HepG2 (cell line): Measurements from ENCODE around the gene C4orf46.

ENCODE experiments used
- ZBTB2 ChIP-seq: sonication (generic); formaldehyde crosslinking; IDR thresholded peaks from 2 replicates; pipeline ENCODE4 v1.8.0; 2022; ENCODE audit warnings: low read depth, missing genetic modification reagents
- TF ChIP-seq, protein P1 (sequence below): sonication (generic); formaldehyde crosslinking; IDR thresholded peaks from 2 replicates; pipeline ENCODE4 v1.4.0; 2020; ENCODE audit warnings: missing genetic modification reagents

DNA sequence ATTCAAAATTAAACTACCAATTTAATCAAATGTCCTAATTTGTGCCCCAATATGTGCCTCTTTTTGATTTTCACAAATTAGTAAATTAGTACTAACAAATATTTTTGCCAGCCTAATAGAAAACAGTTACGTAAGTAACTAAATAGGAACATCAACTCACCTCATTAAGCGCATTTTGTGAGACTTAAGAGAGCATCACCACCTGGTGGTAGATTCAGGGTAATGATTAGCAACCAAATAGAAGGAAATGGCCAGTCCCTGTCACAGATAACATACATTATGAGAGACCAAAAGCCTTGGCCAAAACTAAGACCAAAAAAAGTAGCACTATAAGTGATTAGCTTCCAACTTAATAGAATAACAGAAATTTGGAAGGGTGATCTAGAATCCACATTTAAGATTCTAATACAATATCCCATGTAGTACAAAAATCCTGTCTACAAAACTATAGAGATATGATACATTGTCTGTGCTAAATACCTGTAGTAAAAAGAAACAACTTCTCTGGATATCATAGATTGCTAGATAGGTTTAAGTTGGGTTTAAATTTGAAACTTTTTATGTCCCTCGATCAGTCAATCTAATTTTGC is 46.7 kb downstream of the C4orf46 start:
- TF ChIP-seq, protein P1, sequence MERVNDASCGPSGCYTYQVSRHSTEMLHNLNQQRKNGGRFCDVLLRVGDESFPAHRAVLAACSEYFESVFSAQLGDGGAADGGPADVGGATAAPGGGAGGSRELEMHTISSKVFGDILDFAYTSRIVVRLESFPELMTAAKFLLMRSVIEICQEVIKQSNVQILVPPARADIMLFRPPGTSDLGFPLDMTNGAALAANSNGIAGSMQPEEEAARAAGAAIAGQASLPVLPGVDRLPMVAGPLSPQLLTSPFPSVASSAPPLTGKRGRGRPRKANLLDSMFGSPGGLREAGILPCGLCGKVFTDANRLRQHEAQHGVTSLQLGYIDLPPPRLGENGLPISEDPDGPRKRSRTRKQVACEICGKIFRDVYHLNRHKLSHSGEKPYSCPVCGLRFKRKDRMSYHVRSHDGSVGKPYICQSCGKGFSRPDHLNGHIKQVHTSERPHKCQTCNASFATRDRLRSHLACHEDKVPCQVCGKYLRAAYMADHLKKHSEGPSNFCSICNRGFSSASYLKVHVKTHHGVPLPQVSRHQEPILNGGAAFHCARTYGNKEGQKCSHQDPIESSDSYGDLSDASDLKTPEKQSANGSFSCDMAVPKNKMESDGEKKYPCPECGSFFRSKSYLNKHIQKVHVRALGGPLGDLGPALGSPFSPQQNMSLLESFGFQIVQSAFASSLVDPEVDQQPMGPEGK (CRISPR knock-in tag): no peak
- no peak for TF ChIP-seq ZBTB2 (CRISPR knock-in tag)
